Transverse colon (tissue), 4 donors: Measurements from ENCODE around the gene SIN3A. TPM values are rescaled to one million over a fixed set of nuclear protein-coding genes. Genes with fewer than 3 reads are reported as not detected.
A peak's percentile ranks its signal among the peaks of the same experiment; 100 is the strongest.

Experiments used
- DNase-seq: peaks from one replicate; pipeline ENCODE4 v3.0.0-alpha.2; 2019
- H3K27ac ChIP-seq, 4 donors: fragments of 200-600 bp; sonication (generic); 2 replicates each; pipeline ENCODE4 v1.5.1; 2016 to 2018; ENCODE audit warnings: inconsistent platforms in 4 of 4
- H3K27me3 ChIP-seq: fragments of 200-600 bp; sonication (generic); 2 replicates; pipeline ENCODE4 v1.5.1; 2017; ENCODE audit warnings: inconsistent platforms
- H3K36me3 ChIP-seq, 4 donors: fragments of 200-600 bp; sonication (generic); 2 replicates each; pipeline ENCODE4 v1.5.1; 2017 to 2019; ENCODE audit warnings: inconsistent platforms in 4 of 4
- H3K4me1 ChIP-seq, 4 donors: fragments of 200-600 bp; sonication (generic); 2 replicates each; pipeline ENCODE4 v1.5.1; 2017 to 2020; ENCODE audit warnings: inconsistent platforms in 4 of 4
- H3K4me3 ChIP-seq, 4 donors: fragments of 200-600 bp; sonication (generic); 1 replicate in 1 of 4; 2 replicates in 3 of 4; pipeline versions ENCODE4 v1.5.1 to v1.6.1; 2017 to 2019; ENCODE audit warnings: inconsistent platforms in 4 of 4
- H3K9me3 ChIP-seq, 2 donors: fragments of 200-600 bp; sonication (generic); 2 replicates each; pipeline ENCODE4 v1.5.1; 2017 to 2019; ENCODE audit warnings: inconsistent platforms in 2 of 2
- CTCF ChIP-seq, 5 experiments: fragments of 200-600 bp in 3 of 5; fragments of 450-650 bp in 2 of 5; sonication (generic) in 3 of 5; IDR thresholded peaks; 1 replicate in 2 of 5; 2 replicates in 3 of 5; pipeline ENCODE4 v1.5.1; 2016 to 2017; ENCODE audit warnings: antibody characterized with exemption in 5 of 5, inconsistent platforms in 3 of 5, mild to moderate bottlenecking in 2 of 5, moderate library complexity in 1 of 5
- EP300 ChIP-seq: sonication (generic); formaldehyde crosslinking; IDR thresholded peaks from one replicate; pipeline ENCODE4 v1.6.1; 2017; ENCODE audit warnings: antibody characterized with exemption, low read depth
- POLR2A ChIP-seq: fragments of 450-650 bp; IDR thresholded peaks from one replicate; pipeline ENCODE4 v1.6.1; 2016; ENCODE audit warnings: antibody characterized with exemption, mild to moderate bottlenecking, moderate library complexity
- POLR2AphosphoS5 ChIP-seq, 3 donors: sonication (generic); formaldehyde crosslinking; IDR thresholded peaks; one replicate each; pipeline ENCODE4 v1.6.1; 2016; ENCODE audit warnings: antibody characterized with exemption in 3 of 3
- WGBS, 2 donors: methylation state at CpG; one replicate each; pipeline ENCODE4 v1.1.5; 2018; ENCODE audit warnings: low coverage in 1 of 2; 5-methylcytosine and 5-hydroxymethylcytosine counted together
- in situ Hi-C, 4 donors: fragments of 200-750 bp; cut with MboI; loops; one replicate each; pipeline versions ENCODE4 v1.15.0 to v1.15.1; 2017; ENCODE audit warnings: low sequenced_read_pairs in 3 of 4, low pct_ligation_motif_present in 1 of 4, low pct_unique_long_range_greater_than_20kb in 1 of 4
- intact Hi-C: fragments of 100-400 bp; cut with DNase I; formaldehyde crosslinking; loops from one replicate; pipeline ENCODE4 v1.15.1; 2023; ENCODE audit warnings: low total_unique reads
- total RNA-seq, 4 donors: library from RNA; depleted of rRNA; stranded (reverse); fragments of >200 nt; gene quantifications; one replicate each; pipeline ENCODE4 v1.1.0, GENCODE V29; 2016

The SIN3A gene
- total RNA-seq, 4 donors from 2014 or later: 39.3 to 88.0 (median 72.6) TPM

GRCh38 chr15:75368689-75369239, 82.7 kb downstream of the SIN3A start:
- peak; percentile 38 for DNase-seq
- Histone ChIP-seq H3K27ac (peak overlapping the region; percentile 94 to 99 (median 99)), H3K27me3 (no peaks in the 10 kb centered on the region), H3K9me3 (no peaks in the 10 kb centered on the region), H3K36me3 (peaks cover 0 to 21% (median 7%) of the 10 kb centered on the region in 4 donors), H3K4me1 (peaks cover 8 to 22% (median 18%) of the 10 kb centered on the region in 4 donors), H3K4me3 (peak overlapping the region; percentile 43 to 86 (median 83))
- 0 to 2% methylated on average over 3 to 23 of the region's 23 CpGs for WGBS, 2 donors
- no peak for TF ChIP-seq POLR2A
- TF ChIP-seq CTCF (IDR thresholded peaks at IDR 0.05): no peak
- TF ChIP-seq EP300: no peak
- intact Hi-C loops: no loop called here
- in situ Hi-C loops: loop anchor here in 3 of 4 donors (10.0 to 25.0 kb wide), 2 partner anchors 86 to 269 kb away; partner anchors contain the start of genes IMP3 (in 3 of the 3), SNUPN (in 3 of the 3), SNX33 (in 3 of the 3) and SIN3A (in 1 of the 3)

- intact Hi-C loops: no loop called here
- H3K36me3 ChIP-seq: peaks cover 0 to 18% (median 7%) of the 10 kb centered on the region in 4 donors
- TF ChIP-seq POLR2AphosphoS5 (IDR thresholded peaks at IDR 0.05) (peak; percentile 92 to 98 (median 97)), POLR2A (peak; percentile 98), CTCF (IDR thresholded peaks at IDR 0.05) (peak in 4 of 5 experiments; percentile 61 to 90 (median 76)), EP300 (no peak)
Measured at GRCh38 chr15:75367913-75368688, 83.4 kb downstream of the SIN3A start, which contains the start of gene MAN2C1. Gene MAN2C1, minus strand, starts transcription at chr15:75368607. Its CDS starts 24 bp downstream, at chr15:75368583.

GRCh38 chr15:75367406-75367912, 84.0 kb downstream of the SIN3A start:
- H3K27me3 ChIP-seq: no peaks in the 10 kb centered on the region
- no peak for DNase-seq
- WGBS, 2 donors: 20 to 38% methylated on average over 5 to 7 of the region's 7 CpGs
- H3K27ac ChIP-seq: peak overlapping the region; percentile 94 to 99 (median 99)
- TF ChIP-seq CTCF (IDR thresholded peaks at IDR 0.05) (peak in 1 of 5 experiments; percentile 56), EP300 (no peak), POLR2AphosphoS5 (IDR thresholded peaks at IDR 0.05) (no peak), POLR2A (no peak)
- intact Hi-C loops (no loop called here), in situ Hi-C loops (loop anchor here in 3 of 4 donors (10.0 to 25.0 kb wide), 2 partner anchors 87 to 270 kb away; partner anchors contain the start of genes IMP3 (in 3 of the 3), SNUPN (in 3 of the 3), SNX33 (in 3 of the 3) and SIN3A (in 1 of the 3))
- H3K4me3 ChIP-seq: peak overlapping the region in 3 of 4 donors; percentile 81 to 86 (median 85)
- peaks cover 8 to 22% (median 18%) of the 10 kb centered on the region in 4 donors for H3K4me1 ChIP-seq
- peaks cover 0 to 18% (median 7%) of the 10 kb centered on the region in 4 donors for H3K36me3 ChIP-seq
- no peaks in the 10 kb centered on the region for H3K9me3 ChIP-seq

More at GRCh38 chr15:75367913-75368688, 83.4 kb downstream of the SIN3A start, which contains the start of gene MAN2C1:
- Histone ChIP-seq H3K4me3 (peak within 1 kb of the TSS; percentile 43 to 86 (median 83)), H3K9me3 (no peaks in the 10 kb centered on the region), H3K27ac (peak within 1 kb of the TSS; percentile 94 to 99 (median 99)), H3K27me3 (no peaks in the 10 kb centered on the region), H3K4me1 (peaks cover 8 to 22% (median 18%) of the 10 kb centered on the region in 4 donors)
- in situ Hi-C loops: loop anchor here in 3 of 4 donors (10.0 to 25.0 kb wide), 2 partner anchors 87 to 269 kb away; partner anchors contain the start of genes IMP3 (in 3 of the 3), SNUPN (in 3 of the 3), SNX33 (in 3 of the 3) and SIN3A (in 1 of the 3)
- DNase-seq: peak; percentile 99
- 0% methylated on average over 47 of the region's 67 CpGs; no CpG with 5 or more reads in 1 of the 2 donors for WGBS, 2 donors
